ENCODE data around the gene GPSM3.

GPSM3 gene

GRCh38 chr6:32173051-32173727, 19.3 kb downstream of the GPSM3 start:
- no peak for DNase-seq

DNA sequence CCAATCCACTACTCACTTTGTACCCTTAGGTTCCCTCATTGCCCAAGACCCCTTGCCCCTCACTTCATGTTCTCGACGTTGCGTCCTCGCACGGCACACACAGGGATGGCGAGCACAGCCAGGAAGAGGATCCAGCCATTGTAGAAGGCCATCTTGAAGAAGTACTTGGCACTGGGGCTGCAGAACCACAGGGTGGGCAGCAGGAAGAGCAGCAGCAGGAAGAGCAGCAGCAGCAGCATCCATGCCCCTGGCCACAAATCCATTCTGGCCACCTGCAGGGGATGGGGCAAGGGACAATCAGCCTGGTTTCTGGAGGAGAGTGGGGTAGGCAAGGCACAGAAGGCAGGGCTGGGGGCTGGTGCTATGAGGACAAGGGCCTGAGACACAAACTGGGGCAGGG, 21.2 kb downstream of the GPSM3 start:
- DNase-seq: no peak

- DNase-seq: no peak
These were observed 22.1 kb downstream of the GPSM3 start for GRCh38 chr6:32170294-32170693.

DNA sequence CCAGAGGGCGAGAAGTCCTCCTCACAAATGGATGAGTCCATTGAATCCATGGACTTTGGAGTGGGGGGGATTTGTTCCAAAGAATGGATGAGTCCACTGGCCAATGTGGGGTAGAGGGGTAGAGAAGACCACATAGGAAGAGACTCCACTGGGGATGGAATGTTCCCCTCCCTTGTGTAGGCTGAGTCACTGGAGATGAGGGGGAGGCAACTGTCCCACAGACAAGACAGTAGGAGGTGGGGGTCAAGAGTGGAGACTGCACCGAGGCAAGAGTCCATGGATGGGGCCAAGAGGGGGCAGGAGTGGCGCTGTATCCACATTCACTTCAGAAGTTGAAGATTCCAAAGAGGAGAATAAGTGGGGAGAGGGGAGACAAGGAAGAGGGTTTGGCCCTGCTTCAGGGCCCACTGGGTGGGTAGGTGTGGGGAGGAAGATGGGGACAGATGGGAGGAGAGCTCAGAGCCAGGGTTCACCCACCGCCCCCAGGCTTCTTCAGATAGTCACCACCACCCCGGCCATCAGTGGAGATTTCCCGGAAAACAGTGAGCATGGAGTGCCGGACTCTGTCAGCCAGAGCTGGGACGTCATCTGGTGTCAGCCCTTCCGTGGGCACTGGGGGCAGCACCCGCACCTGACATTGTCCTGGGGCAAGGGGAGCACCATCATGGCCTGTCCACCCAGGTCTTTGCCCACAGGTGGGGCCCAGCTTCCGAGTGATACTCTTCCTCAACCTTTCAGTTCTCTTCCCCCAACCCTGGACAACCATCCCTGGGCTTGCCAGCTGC, 23.4 kb downstream of the GPSM3 start:
- DNase-seq: no peak

- no peak for DNase-seq
These were observed 24.1 kb downstream of the GPSM3 start for GRCh38 chr6:32168350-32168749.

DNA sequence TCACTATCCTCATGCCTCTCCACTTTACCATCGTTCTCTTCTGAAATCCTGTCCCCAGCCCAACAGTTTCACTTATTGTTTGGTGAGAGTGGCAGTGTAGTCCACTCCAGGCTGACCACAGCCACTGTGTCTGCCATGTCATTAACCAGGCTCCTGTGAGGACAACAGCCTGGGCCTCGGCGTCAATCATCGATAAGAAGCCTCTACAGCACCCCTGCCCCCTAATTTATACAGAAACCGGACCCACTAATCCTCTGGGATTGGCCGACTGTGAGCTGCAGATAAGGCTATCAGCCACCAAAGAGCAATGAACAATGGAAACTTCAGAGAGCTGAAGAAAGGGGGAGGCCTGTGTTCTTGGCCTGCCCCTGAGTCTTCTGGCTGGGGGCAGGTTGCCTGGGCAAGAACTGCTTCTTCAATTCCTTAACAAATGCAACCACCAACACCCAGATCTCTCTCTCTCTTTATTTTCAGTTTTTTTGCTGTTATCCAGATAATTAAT, 24.6 kb downstream of the GPSM3 start:
- no peak for DNase-seq

GRCh38 chr6:32167154-32167760, 25.2 kb downstream of the GPSM3 start:
- no peak for DNase-seq

GRCh38 chr6:32166411-32167061, 25.9 kb downstream of the GPSM3 start:
- no peak for DNase-seq

DNA sequence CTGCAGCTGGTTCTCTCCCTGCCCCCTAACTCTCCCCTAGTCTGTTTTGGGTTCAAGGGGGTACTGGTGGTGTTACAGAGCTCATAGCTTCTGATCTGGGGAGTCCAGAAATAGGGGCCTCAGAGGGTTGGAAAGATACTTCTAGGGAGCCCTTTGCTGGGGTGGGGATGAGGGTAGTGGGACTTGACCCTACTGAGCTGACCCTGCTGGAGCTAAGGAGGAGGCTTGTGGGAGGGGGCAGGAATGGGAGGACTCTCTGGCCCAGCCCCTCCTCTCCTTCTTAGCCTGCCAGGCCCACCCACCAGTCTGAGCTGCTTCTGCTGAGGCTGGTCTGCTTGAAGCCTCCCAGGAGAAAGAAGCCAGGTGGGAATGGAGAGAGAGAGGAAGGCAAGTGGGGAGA, 28.1 kb downstream of the GPSM3 start, which contains the start of gene EGFL8:
Gene EGFL8, plus strand, starts transcription at position 301 of the 400 bp plus-strand sequence. CDS start 1,571 bp downstream, outside the sequence.
- no peak for DNase-seq

- DNase-seq: no peak
These were observed 28.7 kb downstream of the GPSM3 start for GRCh38 chr6:32163559-32164258.

DNA sequence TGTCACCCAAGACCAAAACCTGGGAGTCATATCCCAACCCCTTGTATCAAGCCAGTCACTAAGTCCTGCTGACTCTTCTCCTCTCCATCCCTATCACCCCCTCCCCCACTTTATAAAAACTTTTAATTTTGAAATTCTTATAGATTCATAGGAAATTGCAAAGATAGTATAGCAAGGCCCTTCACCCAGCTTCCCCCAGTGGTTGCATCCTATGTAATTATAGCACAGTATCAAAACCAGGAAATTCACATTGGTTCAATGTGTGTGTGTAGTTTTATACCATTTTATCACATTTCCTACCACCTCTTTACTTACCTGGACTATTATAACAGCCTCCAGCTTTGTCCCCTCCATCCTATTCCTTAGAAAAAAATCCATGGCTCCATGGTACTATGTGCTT, 34.4 kb downstream of the GPSM3 start:
- DNase-seq: no peak

DNA sequence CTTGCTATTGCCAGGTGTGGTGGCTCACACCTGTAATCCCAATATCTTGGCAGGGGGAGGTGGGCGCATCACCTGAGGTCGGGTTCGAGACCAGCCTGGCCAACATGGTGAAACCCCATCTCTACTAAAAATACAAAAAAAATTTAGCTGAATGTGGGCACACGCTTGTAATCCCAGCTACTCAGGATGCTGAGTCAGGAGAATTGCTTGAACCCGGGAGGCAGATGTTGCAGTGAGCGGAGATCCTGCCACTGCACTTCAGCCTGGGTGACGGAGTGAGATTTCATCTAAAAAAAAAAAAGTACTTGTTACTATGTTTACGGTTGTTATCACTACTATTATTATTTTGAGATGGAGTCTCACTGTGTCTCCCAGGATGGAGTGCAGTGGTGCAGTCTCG, 35.6 kb downstream of the GPSM3 start:
- DNase-seq: no peak

- DNase-seq: peak in 4 of 5 experiments; percentile 30 to 80 (median 52)
These were observed 37.8 kb downstream of the GPSM3 start for GRCh38 chr6:32154514-32155161.

DNA sequence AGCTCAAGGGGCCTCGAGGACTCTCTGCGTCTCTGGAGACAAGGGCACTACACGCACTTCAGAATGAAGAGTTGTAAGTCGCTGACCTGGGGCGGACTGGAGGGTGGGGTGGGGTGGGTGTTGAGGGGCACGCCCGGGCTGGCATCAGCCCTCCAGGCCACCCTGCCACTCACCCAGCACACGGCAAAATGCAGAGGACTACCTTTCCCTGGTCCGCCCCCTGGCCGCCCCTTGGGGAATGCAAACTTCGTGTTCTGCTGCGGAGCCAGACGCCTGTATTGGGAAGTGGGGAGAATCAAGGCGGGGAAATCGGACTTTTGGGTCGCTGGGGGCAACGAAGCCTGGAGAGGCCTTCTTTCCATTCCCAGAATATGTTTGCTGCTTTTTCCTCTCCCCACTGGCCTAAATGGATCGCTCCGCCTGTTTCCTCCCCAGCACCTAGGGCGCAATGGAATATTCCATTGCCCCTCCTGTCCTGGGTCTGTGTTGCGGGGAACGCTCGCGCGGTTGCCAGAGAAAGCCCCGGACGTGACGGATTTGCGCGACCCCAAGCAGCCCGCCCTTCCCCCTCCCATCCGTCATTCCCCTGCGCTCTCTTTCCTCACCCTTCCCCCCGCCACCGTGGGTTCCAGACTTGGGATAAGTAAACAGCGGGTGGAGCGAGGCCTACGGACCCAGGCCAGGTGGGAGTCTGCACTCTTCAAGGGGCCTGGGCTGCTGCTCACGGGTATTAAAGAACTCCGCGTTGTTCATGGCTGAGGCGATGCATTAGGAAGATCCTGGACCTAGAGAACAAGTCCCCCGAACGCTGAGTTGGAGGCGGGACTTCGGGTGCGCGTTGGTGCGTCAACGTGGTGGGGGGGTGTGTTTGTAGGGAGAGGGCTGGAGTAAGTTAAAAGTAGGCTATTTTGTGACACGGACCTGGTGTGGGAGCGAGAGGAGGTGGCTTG, 38.6 kb downstream of the GPSM3 start, which contains the start of gene PPT2:
Gene PPT2, plus strand, starts transcription at position 578 of the 950 bp plus-strand sequence. CDS start 454 bp downstream, outside the sequence.
- peak in 4 of 5 experiments; percentile 45 to 90 (median 66) for DNase-seq

DNA sequence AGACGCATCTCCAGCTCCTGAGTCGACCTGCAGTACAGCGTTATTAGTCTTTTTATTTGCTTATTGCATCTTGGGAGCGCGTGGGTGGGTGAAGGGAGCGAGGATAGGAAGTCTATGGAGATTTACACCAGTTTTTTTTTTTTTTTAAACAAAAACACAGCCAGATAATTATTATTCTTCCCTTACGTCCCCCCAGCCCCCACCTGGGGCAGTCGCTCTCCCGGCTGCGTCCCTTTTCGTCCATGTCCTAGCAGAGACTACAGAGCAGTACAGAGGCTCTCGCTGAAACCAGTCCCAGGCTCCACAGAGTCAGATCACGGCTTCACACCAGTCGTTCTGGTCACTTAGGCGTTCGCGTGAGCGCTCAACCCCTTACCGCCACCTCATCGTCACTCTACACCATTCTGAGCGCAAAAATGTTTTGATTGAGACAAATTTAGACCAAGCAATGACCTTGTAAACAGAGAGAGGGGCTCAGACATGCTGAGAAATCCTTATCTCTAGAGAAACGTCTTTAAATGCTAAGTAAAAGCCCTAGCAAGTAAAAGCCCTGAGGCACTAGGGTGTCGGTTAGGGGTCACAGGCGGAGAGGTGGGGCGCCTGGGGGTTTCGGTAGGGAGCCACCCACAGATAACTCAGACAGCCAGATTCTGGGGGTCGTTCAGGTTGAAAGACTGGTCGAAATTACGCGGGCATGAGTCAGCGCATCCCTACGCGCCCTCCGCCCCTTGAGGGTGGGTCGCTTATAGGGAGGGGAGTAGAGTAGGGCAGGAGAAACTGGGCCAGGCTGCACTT, 39.5 kb downstream of the GPSM3 start:
- DNase-seq: no peak

GRCh38 chr6:32151863-32152768, 40.3 kb downstream of the GPSM3 start, which contains the start of gene PRRT1:
PRRT1 (minus strand) TSS chr6:32151939; CDS start chr6:32151827, 112 bp downstream.
- DNase-seq: no peak

DNA sequence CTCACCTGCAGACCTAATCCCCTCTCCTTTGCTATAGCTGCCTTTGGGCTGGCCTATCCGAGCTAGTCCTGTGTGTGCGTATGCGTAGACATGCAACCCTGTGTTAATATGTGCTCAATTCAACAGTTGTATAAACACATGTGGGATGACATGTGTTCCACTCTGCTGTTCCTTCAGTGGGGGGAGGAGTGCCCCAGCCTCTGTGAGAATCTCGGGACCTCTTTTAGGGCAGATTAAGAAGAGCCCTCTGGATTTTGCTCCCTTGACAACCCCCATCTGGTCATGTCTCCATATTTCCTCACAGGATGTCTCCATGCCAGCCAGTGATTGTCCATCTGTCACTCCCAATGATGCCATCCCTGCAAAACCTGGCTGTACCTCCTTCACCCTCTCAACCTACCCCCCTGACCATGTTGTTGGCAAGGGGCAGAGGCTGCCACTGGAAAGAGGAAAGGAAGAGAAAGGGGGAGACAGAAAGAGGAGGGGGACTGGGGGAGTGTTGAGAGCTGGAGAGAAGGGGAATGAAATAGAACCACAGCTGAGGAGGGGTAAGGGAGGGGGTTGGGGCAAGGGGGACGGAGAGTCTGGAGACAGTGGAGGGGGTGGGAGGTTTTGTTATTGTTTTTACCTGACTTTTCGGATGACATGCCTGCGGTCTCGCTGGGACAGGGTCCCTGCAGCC, 41.1 kb downstream of the GPSM3 start:
- no peak for DNase-seq

Data from T-helper 2 cell (primary cell).